Medulla oblongata (tissue), 1 donor: Measurements from ENCODE around the gene PLEKHG4B.
"Not testable (repeated sequence)": the region's sequence is repeated elsewhere in the genome, so short reads cannot be mapped to it uniquely, and the experiment has no call there.

Source experiments
- DNase-seq: peaks from one replicate; pipeline ENCODE4 v3.0.0-alpha.2; 2015; ENCODE audit errors: extremely low spot score

Gene PLEKHG4B

DNA sequence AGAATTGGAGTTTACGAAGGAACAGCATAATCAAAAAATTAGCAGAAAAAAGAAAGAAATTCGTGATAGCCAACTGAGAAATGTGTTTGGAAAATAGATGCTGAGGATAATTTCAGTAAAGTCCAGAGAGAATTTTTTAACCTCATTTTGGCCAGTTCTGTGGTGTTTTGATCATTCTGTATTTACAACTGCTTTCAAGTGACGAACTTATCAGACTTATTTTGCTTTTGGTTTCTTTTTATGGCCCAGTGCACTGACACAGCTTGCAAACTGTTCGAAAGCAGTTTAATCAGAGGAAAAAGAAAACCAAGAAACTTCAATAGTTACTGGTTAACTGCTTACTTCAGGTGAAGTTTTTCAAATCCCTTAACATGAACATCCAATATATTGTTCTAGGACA lies 128.0 kb downstream of the PLEKHG4B start:
- peak; percentile 14 for DNase-seq

DNA sequence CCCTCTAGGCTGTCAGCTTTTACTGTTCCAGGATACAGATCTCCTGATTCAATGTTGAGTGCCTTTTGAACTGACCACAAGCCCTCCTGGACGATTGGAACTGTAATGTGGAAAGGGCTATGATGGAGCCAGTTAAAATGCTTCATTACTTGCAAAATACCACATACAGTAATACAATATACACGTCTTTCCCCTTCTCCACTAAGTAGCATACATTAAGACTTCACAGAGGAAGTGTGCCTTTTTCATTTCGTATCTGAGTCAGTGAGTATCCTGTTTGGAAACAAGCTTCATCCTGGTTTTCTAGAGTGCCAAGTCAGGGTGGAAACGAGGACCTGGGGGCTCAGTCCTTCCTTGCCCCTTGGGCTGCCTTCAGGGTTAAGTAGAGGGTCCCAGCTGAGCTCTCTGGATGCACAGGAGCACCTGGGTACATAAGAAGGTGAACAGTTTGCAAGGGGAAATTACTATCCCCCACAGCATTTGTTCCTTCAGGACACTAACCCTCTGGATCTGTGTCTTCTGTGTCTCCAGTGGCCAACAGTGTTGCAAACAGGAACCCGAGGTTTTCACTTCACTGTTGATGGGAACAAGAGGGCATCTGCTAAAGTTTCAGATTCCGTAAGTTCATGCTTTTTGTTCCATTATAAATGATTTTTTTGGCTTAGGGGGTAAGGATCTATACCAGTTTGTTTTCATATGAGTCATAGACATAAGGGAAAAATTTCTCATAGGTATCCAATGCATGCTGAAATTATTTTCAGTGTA lies 131.2 kb downstream of the PLEKHG4B start:
- DNase-seq = not testable (repeated sequence)

DNA sequence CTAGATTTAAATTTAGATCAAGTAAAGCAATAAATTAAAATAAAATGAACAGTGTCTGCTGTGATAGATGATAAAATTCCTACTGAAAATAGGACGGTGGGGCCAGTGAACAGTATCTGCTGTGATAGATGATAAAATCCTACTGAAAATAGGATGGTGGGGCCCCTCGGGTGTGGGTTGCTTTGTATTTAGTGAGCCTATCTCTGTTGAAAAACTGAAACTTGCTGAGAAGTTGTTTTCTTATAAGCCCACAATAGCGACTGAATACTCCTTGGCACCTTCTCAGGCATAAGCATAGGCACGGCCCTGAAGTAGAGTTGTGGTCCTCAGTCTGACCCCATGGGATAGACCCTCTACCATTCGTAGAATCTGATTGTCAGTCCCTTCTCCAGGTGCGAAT lies 131.8 kb downstream of the PLEKHG4B start:
- no peak for DNase-seq

DNA sequence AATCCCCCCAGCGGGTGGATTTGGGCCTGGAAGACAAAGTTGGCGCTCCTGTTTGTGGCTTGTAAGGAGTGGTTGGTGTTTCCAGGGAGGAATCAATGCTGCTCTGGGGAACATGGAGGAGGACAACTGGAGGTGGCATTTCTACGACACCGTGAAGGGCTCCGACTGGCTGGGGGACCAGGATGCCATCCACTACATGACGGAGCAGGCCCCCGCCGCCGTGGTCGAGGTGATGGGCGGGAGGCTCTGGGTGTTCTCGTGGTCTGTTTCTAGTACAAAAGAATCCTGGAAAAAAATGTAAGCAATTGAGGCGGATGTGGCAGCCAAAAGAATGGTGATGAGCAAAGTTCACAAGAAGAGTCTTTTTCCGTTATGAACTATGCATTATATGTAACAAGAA lies 133.4 kb downstream of the PLEKHG4B start:
- no peak for DNase-seq

DNA sequence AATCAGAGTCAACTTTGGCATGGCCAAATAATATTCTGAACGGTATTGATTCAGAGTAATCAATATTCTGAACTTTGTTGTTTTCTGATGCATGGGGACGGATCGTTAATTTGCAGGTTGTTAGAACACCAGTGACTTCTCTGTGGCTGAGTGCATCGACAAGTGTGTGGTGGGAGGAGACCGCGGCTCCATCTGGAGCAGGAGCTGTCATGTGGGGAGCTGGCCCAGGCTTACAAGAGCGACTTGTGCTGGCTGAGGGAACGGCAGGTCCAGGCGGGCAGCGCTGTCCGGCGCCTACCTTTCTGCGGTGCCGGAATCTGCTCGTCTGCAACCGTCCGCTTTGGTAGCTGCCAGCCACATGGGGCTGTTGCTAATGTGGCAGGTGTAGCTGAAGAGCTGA lies 135.4 kb downstream of the PLEKHG4B start:
- DNase-seq = not testable (repeated sequence)

DNA sequence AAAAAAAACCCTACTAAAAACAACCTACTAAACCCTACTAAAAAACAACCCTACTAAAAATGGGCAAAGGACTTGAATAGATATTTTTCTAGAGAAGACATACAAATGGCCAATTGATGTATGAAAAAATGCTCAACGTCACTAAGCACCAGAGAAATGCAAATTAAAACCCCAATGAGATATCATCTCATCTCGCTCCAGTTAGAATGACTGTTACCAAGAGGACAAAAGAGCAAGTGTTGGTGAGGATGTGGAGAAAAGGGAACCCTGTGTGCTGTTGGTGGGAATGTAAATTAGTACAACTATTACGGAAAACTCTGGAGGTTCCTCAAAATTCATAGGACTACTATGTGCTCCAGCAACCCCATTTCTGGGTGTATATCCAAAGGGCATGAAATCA lies 136.9 kb downstream of the PLEKHG4B start:
- peak; percentile 20 for DNase-seq

DNA sequence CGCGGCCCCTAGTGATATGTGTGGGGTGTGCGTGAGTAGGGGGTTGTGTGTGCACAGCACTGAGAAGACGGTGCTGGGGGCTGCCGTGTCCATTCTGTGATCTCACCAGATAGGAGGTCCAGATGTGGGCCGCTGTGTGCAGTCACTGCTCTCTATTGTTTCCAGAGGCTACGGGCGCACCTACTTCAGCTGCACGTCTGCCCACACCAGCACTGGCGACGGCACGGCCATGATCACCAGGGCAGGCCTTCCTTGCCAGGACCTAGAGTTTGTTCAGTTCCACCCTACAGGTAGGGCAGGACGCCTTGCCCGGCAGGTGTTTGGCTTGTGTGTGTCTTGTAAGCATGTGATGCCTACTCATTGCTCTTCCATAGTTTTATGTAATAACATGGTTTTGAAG lies 138.7 kb downstream of the PLEKHG4B start:
- DNase-seq = no peak

DNA sequence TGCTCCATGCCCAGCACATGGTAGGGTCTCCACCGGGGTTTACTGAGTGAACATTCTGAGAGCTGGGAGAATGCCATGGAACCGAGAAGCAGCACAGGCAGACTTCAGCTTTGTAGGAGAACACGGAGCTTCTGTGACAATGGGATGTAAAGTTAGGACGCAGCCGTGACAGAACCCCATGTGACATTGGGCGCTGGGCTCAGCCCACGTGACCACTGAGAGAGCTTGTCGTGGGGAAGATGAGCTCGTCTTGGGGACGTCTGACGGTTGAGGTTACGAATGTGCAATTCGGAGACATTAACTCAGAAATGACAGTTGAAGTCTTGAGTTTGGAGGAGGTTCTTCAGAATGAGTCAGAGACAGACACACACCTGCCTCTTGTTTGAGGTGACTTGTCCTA lies 139.7 kb downstream of the PLEKHG4B start:
- no peak for DNase-seq

DNA sequence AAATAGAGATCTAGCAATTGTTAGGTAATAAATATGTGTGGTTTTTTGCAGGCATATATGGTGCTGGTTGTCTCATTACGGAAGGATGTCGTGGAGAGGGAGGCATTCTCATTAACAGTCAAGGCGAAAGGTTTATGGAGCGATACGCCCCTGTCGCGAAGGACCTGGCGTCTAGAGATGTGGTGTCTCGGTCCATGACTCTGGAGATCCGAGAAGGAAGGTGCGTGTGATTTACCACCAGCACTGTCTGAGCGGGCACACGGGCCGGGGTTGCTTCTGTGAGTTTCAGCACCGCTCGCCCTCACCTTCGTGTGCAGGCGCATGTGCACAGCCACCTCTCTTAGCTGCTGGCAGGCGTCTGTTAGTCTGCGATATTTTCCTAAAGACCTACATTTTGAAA lies 141.5 kb downstream of the PLEKHG4B start:
- DNase-seq = not testable (repeated sequence)

DNA sequence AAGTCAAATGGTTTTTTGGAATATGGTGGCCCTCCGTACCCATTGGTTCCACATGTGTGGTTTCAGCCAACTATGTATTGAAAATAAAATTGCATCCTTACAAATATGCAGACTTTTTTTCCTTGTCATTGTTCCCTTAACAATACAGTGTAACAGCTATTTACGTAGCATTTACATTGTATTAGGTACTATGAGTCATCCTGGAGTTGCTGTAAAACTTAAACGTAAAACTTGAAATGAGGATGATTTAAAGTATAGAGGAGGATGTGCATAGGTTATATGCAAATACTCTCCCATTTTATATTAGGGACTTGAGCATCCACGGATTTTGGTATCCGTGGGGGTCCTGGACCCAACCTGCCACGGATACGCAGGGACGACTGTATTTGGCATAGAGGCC lies 142.5 kb downstream of the PLEKHG4B start:
- no peak for DNase-seq

DNA sequence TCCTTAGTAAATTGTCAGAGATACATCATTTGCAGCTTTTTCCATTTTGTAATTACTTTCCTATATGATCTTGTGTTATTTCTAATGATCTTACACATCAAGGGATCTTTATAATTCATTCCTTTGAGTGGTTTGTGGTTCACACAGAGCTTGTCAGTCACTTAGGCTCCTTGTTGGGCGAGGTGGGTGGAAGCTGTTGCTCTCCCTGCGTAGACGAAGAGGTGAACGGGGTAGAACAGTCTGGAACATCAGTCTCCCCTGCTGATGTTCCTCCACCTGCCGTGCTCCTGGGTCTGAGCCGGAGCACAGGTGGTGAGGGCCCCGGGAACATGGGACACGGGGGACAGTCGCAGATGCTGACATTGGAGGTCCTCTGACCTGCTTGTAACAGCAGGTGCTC lies 143.6 kb downstream of the PLEKHG4B start:
- DNase-seq = not testable (repeated sequence)

DNA sequence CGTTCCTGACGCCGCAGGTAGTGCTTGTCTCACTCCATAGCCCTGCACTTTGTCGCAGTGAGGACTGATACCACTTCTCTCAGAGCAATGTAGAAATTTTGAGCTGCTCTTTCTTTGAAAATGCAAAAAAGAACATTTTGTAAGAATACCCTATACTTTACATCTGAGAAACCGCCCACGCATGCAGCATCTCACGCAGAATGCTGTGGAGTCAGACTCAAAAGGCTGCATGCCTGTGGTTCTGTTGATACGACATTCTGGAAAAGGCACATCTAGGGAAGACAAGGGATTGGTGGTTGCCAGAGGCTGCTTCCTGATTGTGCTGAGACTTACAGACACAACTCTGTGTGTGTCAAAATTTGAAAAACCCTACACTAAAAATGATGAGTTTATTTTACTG lies 146.0 kb downstream of the PLEKHG4B start:
- not testable (repeated sequence) for DNase-seq
